IPS DF 4.7 (cell line): Measurements from ENCODE around the gene AIPL1.

Experiments
- DNase-seq: peaks from one replicate; pipeline ENCODE4 v3.0.0-alpha.2; 2013; ENCODE audit warnings: low spot score; ENCODE audit errors: extremely low read depth

AIPL1 gene

GRCh38 chr17:6465206-6466003 lies 30.5 kb upstream of the AIPL1 start:
- no peak for DNase-seq

GRCh38 chr17:6464446-6465041 lies 29.6 kb upstream of the AIPL1 start:
- no peak for DNase-seq

GRCh38 chr17:6463616-6464445 lies 28.9 kb upstream of the AIPL1 start:
- DNase-seq: no peak

GRCh38 chr17:6462692-6463091 lies 27.8 kb upstream of the AIPL1 start:
- no peak for DNase-seq

- DNase-seq: no peak
Measured at GRCh38 chr17:6461792-6462524, 27.0 kb upstream of the AIPL1 start.

- no peak for DNase-seq
Measured at GRCh38 chr17:6461246-6461645, 26.3 kb upstream of the AIPL1 start.

- DNase-seq: no peak
Measured at GRCh38 chr17:6460531-6461161, 25.7 kb upstream of the AIPL1 start.

GRCh38 chr17:6458460-6458950 lies 23.6 kb upstream of the AIPL1 start:
- DNase-seq: no peak

- no peak for DNase-seq
Measured at GRCh38 chr17:6457688-6458459, 23.0 kb upstream of the AIPL1 start.

GRCh38 chr17:6456914-6457687 lies 22.2 kb upstream of the AIPL1 start:
- no peak for DNase-seq

- no peak for DNase-seq
Measured at GRCh38 chr17:6456321-6456720, 21.4 kb upstream of the AIPL1 start.

- no peak for DNase-seq
Measured at GRCh38 chr17:6455321-6455705, 20.4 kb upstream of the AIPL1 start.

- no peak for DNase-seq
Measured at GRCh38 chr17:6454495-6455320, 19.8 kb upstream of the AIPL1 start.

- no peak for DNase-seq
Measured at GRCh38 chr17:6453279-6454024, 18.5 kb upstream of the AIPL1 start.

GRCh38 chr17:6452471-6453266 lies 17.7 kb upstream of the AIPL1 start:
- no peak for DNase-seq

GRCh38 chr17:6450926-6451832 lies 16.3 kb upstream of the AIPL1 start:
- DNase-seq: no peak
